HEK293 (cell line): Measurements from ENCODE around the gene TNNI3K.

Experiments used
- CTCF ChIA-PET: fragments of 350-600 bp; formaldehyde crosslinking; extraction: SDS; loops from one replicate; lab custom pipeline; 2021; ENCODE audit warnings: antibody characterized with exemption; lab: Yijun Ruan, JAX
- POLR2A ChIA-PET: fragments of 300-600 bp; formaldehyde crosslinking; extraction: SDS; loops from one replicate; lab custom pipeline; 2020; ENCODE audit warnings: antibody characterized with exemption, inconsistent platforms; lab: Yijun Ruan, JAX
- H3K27ac ChIP-seq: fragments of 200-500 bp; sonication (Bioruptor generic); 2 replicates; pipeline ENCODE4 v1.5.1; 2014; ENCODE audit warnings: low read depth, low read length, control low read depth, inconsistent platforms; ENCODE audit errors: extremely low read depth
- H3K36me3 ChIP-seq, 2 experiments: fragments of 200-500 bp in 1 of 2; sonication (Bioruptor generic) in 1 of 2; 1 replicate in 1 of 2; 2 replicates in 1 of 2; pipeline ENCODE4 v1.5.1; 2014 to 2017; ENCODE audit warnings: inconsistent platforms in 2 of 2, low read length in 2 of 2; ENCODE audit not compliant: control insufficient read depth in 2 of 2, insufficient read depth in 1 of 2
- H3K4me1 ChIP-seq: fragments of 200-500 bp; sonication (Bioruptor generic); 2 replicates; pipeline ENCODE4 v1.5.1; 2014; ENCODE audit warnings: mild to moderate bottlenecking, low read length, inconsistent platforms; ENCODE audit not compliant: control insufficient read depth, insufficient read depth
- H3K4me3 ChIP-seq: 2 replicates; pipeline ENCODE4 v1.5.1; 2011; ENCODE audit warnings: low read depth, mild to moderate bottlenecking, control low read depth, low read length, moderate library complexity
- H3K9me3 ChIP-seq: fragments of 200-500 bp; sonication (Bioruptor generic); 2 replicates; pipeline ENCODE4 v1.5.1; 2014; ENCODE audit warnings: low read depth, low read length, inconsistent platforms; ENCODE audit not compliant: control insufficient read depth, insufficient read depth
- OSR2 ChIP-seq: fragments of 450-650 bp; formaldehyde crosslinking; IDR thresholded peaks from 2 replicates; pipeline ENCODE4 v1.5.1; 2016; ENCODE audit warnings: missing biosample characterization, missing genetic modification characterization
- PRDM10 ChIP-seq: fragments of 450-650 bp; formaldehyde crosslinking; IDR thresholded peaks from 2 replicates; pipeline ENCODE4 v1.5.1; 2016; ENCODE audit warnings: missing biosample characterization, missing genetic modification characterization
- SP2 ChIP-seq: fragments of 450-650 bp; formaldehyde crosslinking; IDR thresholded peaks from 2 replicates; pipeline ENCODE4 v1.5.1; 2016; ENCODE audit warnings: missing biosample characterization, missing genetic modification characterization
- YY1 ChIP-seq: fragments of 450-650 bp; formaldehyde crosslinking; IDR thresholded peaks from 2 replicates; pipeline ENCODE4 v1.5.1; 2018; ENCODE audit warnings: missing biosample characterization, missing genetic modification characterization
- YY2 ChIP-seq: fragments of 450-650 bp; formaldehyde crosslinking; IDR thresholded peaks from 2 replicates; pipeline ENCODE4 v1.5.1; 2016; ENCODE audit warnings: missing biosample characterization, missing genetic modification characterization
- ZBTB1 ChIP-seq: fragments of 450-650 bp; formaldehyde crosslinking; IDR thresholded peaks from 2 replicates; pipeline ENCODE4 v1.5.1; 2016; ENCODE audit warnings: missing biosample characterization, missing genetic modification characterization
- ZBTB20 ChIP-seq: fragments of 450-650 bp; formaldehyde crosslinking; IDR thresholded peaks from 2 replicates; pipeline ENCODE4 v1.5.1; 2016; ENCODE audit warnings: missing biosample characterization, missing genetic modification characterization
- ZBTB44 ChIP-seq: fragments of 450-650 bp; IDR thresholded peaks from 2 replicates; pipeline ENCODE4 v1.5.1; 2018; ENCODE audit warnings: missing biosample characterization, mild to moderate bottlenecking, missing genetic modification characterization
- ZBTB48 ChIP-seq: fragments of 450-650 bp; formaldehyde crosslinking; IDR thresholded peaks from 2 replicates; pipeline ENCODE4 v1.5.1; 2016; ENCODE audit warnings: missing biosample characterization, missing genetic modification characterization
- ZBTB7A ChIP-seq: fragments of 450-650 bp; formaldehyde crosslinking; IDR thresholded peaks from 2 replicates; pipeline ENCODE4 v1.5.1; 2016; ENCODE audit warnings: low read depth, missing biosample characterization, missing genetic modification characterization
- ZFP41 ChIP-seq: fragments of 450-650 bp; formaldehyde crosslinking; IDR thresholded peaks from 2 replicates; pipeline ENCODE4 v1.5.1; 2016; ENCODE audit warnings: missing biosample characterization, missing genetic modification characterization, borderline replicate concordance
- ZNF112 ChIP-seq: fragments of 450-650 bp; formaldehyde crosslinking; IDR thresholded peaks from 2 replicates; pipeline ENCODE4 v1.5.0; 2017; ENCODE audit warnings: missing biosample characterization, missing genetic modification characterization
- ZNF140 ChIP-seq: fragments of 450-650 bp; formaldehyde crosslinking; IDR thresholded peaks from 2 replicates; pipeline ENCODE4 v1.5.1; 2016; ENCODE audit warnings: missing biosample characterization, missing genetic modification characterization
- ZNF174 ChIP-seq: fragments of 450-650 bp; formaldehyde crosslinking; IDR thresholded peaks from 2 replicates; pipeline ENCODE4 v1.5.0; 2017; ENCODE audit warnings: missing biosample characterization, mild to moderate bottlenecking, missing genetic modification characterization
- ZNF18 ChIP-seq: fragments of 450-650 bp; formaldehyde crosslinking; IDR thresholded peaks from 2 replicates; pipeline ENCODE4 v1.5.1; 2016; ENCODE audit warnings: missing biosample characterization, missing genetic modification characterization
- ZNF211 ChIP-seq: fragments of 450-650 bp; formaldehyde crosslinking; IDR thresholded peaks from 2 replicates; pipeline ENCODE4 v1.5.1; 2016; ENCODE audit warnings: low read depth, missing biosample characterization, missing genetic modification characterization
- ZNF354C ChIP-seq: fragments of 450-650 bp; formaldehyde crosslinking; IDR thresholded peaks from 2 replicates; pipeline ENCODE4 v1.5.1; 2016; ENCODE audit warnings: missing biosample characterization, missing genetic modification characterization, low read depth, borderline replicate concordance
- ZNF501 ChIP-seq: fragments of 450-650 bp; formaldehyde crosslinking; IDR thresholded peaks from 2 replicates; pipeline ENCODE4 v1.5.1; 2016; ENCODE audit warnings: missing biosample characterization, missing genetic modification characterization
- ZNF521 ChIP-seq: fragments of 450-650 bp; formaldehyde crosslinking; IDR thresholded peaks from 2 replicates; pipeline ENCODE4 v1.5.1; 2017; ENCODE audit warnings: missing biosample characterization, mild to moderate bottlenecking, missing genetic modification characterization
- ZNF530 ChIP-seq: fragments of 450-650 bp; formaldehyde crosslinking; IDR thresholded peaks from 2 replicates; pipeline ENCODE4 v1.5.1; 2016; ENCODE audit warnings: low read depth, missing biosample characterization, missing genetic modification characterization
- ZNF558 ChIP-seq: fragments of 450-650 bp; formaldehyde crosslinking; IDR thresholded peaks from 2 replicates; pipeline ENCODE4 v1.5.1; 2016; ENCODE audit warnings: missing biosample characterization, missing genetic modification characterization
- ZNF571 ChIP-seq: fragments of 450-650 bp; formaldehyde crosslinking; IDR thresholded peaks from 2 replicates; pipeline ENCODE4 v1.5.0; 2017; ENCODE audit warnings: missing biosample characterization, missing genetic modification characterization
- ZNF600 ChIP-seq: fragments of 450-650 bp; formaldehyde crosslinking; IDR thresholded peaks from 2 replicates; pipeline ENCODE4 v1.5.1; 2016; ENCODE audit warnings: missing biosample characterization, missing genetic modification characterization
- ZNF621 ChIP-seq: fragments of 450-650 bp; formaldehyde crosslinking; IDR thresholded peaks from 2 replicates; pipeline ENCODE4 v1.5.1; 2017; ENCODE audit warnings: missing biosample characterization, missing genetic modification characterization
- ZNF629 ChIP-seq: fragments of 450-650 bp; formaldehyde crosslinking; IDR thresholded peaks from 2 replicates; pipeline ENCODE4 v1.5.1; 2017; ENCODE audit warnings: missing biosample characterization, missing genetic modification characterization
- ZSCAN18 ChIP-seq: fragments of 450-650 bp; formaldehyde crosslinking; IDR thresholded peaks from 2 replicates; pipeline ENCODE4 v1.5.1; 2016; ENCODE audit warnings: missing biosample characterization, missing genetic modification characterization

Gene TNNI3K

GRCh38 chr1:74415935-74416334 lies 180.7 kb downstream of the TNNI3K start (continued):
- TF ChIP-seq ZBTB44 (no peak), ZNF629 (tag by site-specific recombination) (no peak), ZBTB20 (tag by site-specific recombination) (no peak), ZNF600 (no peak)

- CTCF ChIA-PET, result no interaction called here
- H3K4me3 ChIP-seq, result no peak overlapping the region
- POLR2A ChIA-PET, result no interaction called here
- no peaks in the 10 kb centered on the region for H3K36me3 ChIP-seq
- no peaks in the 10 kb centered on the region for H3K9me3 ChIP-seq
- H3K27ac ChIP-seq, result no peak overlapping the region
- H3K4me1 ChIP-seq, result no peaks in the 10 kb centered on the region
- no peak for TF ChIP-seq SP2 (tag by site-specific recombination)
- TF ChIP-seq ZSCAN18, result no peak
- no peak for TF ChIP-seq OSR2 (tag by site-specific recombination)
- no peak for TF ChIP-seq ZNF530 (tag by site-specific recombination)
These were observed 184.4 kb downstream of the TNNI3K start for GRCh38 chr1:74419611-74420010.

- ChIA-PET CTCF (no interaction called here), POLR2A (no interaction called here)
- Histone ChIP-seq H3K9me3 (no peaks in the 10 kb centered on the region), H3K4me3 (no peak overlapping the region), H3K4me1 (no peaks in the 10 kb centered on the region), H3K27ac (no peak overlapping the region), H3K36me3 (no peaks in the 10 kb centered on the region)
- no peak for TF ChIP-seq SP2 (tag by site-specific recombination)
- no peak for TF ChIP-seq ZNF521 (tag by site-specific recombination)
- TF ChIP-seq ZBTB1, result no peak
- TF ChIP-seq ZNF354C (tag by site-specific recombination), result no peak
- TF ChIP-seq ZFP41 (tag by site-specific recombination), result no peak
- TF ChIP-seq ZNF174 (tag by site-specific recombination), result no peak
- TF ChIP-seq ZSCAN18, result no peak
- TF ChIP-seq ZBTB48 (tag by site-specific recombination), result no peak
- TF ChIP-seq ZNF501 (tag by site-specific recombination), result no peak
- no peak for TF ChIP-seq ZNF112 (tag by site-specific recombination)
- no peak for TF ChIP-seq YY2 (tag by site-specific recombination)
- no peak for TF ChIP-seq ZNF211 (tag by site-specific recombination)
- no peak for TF ChIP-seq ZNF571 (tag by site-specific recombination)
- no peak for TF ChIP-seq ZNF558 (tag by site-specific recombination)
- no peak for TF ChIP-seq ZNF140
- no peak for TF ChIP-seq PRDM10 (tag by site-specific recombination)
- no peak for TF ChIP-seq YY1
- no peak for TF ChIP-seq ZNF621 (tag by site-specific recombination)
- TF ChIP-seq ZBTB7A (tag by site-specific recombination), result no peak
- no peak for TF ChIP-seq ZNF18 (tag by site-specific recombination)
These were observed 185.3 kb downstream of the TNNI3K start for GRCh38 chr1:74420467-74420866.
